IMR-90 (cell line): Measurements from ENCODE around the gene SPON1. TPM values are rescaled to one million over a fixed set of nuclear protein-coding genes. Genes with fewer than 3 reads are reported as not detected.

Source experiments
- ATAC-seq: fragments of 200-7000 bp; cut with Tn5 transposase; 2 replicates; pipeline ENCODE4 v1.9.1; 2020; ENCODE audit warnings: low read depth, mild to moderate bottlenecking, moderate library complexity
- BruUV-seq: library from RNA; stranded (reverse); fragments of 400-500 nt; replicated peaks from 2 replicates; lab custom pipeline; 2021; lab: Mats Ljungman, UMichigan
- CTCF ChIA-PET: fragments of 300-600 bp; formaldehyde crosslinking; extraction: SDS; loops from one replicate; lab custom pipeline; 2021; ENCODE audit warnings: antibody characterized with exemption; lab: Yijun Ruan, JAX
- POLR2A ChIA-PET: fragments of 300-600 bp; sonication (Branson Sonifier 250); formaldehyde crosslinking; loops from one replicate; lab custom pipeline; 2022; ENCODE audit warnings: antibody characterized with exemption; ENCODE audit not compliant: unreplicated experiment; lab: Charles Lee
- DNase-seq: peaks from one replicate; pipeline ENCODE4 v3.0.0; 2013
- H2AFZ ChIP-seq: replicated peaks from 2 replicates; pipeline ENCODE3; 2013; ENCODE audit warnings: low read length, mild to moderate bottlenecking; ENCODE audit not compliant: poor library complexity
- H2AK5ac ChIP-seq: 2 replicates; pipeline ENCODE4 v1.6.1; 2013; ENCODE audit warnings: low read depth, low read length, inconsistent platforms
- H2AK9ac ChIP-seq: replicated peaks from 2 replicates; pipeline ENCODE3; 2013; ENCODE audit warnings: mild to moderate bottlenecking, low read depth, low read length, moderate library complexity; ENCODE audit not compliant: poor library complexity
- H2BK120ac ChIP-seq: 2 replicates; pipeline ENCODE4 v1.6.1; 2013; ENCODE audit warnings: low read depth, low read length, inconsistent platforms
- H2BK15ac ChIP-seq: 3 replicates; pipeline ENCODE4 v1.6.1; 2013; ENCODE audit warnings: low read depth, low read length, inconsistent platforms
- H2BK20ac ChIP-seq: 2 replicates; pipeline ENCODE4 v1.6.1; 2013; ENCODE audit warnings: low read depth, mild to moderate bottlenecking, inconsistent platforms, low read length, moderate library complexity
- H2BK5ac ChIP-seq: 2 replicates; pipeline ENCODE4 v1.6.1; 2013; ENCODE audit warnings: mild to moderate bottlenecking, low read depth, low read length, inconsistent platforms; ENCODE audit not compliant: poor library complexity, severe bottlenecking
- H3K14ac ChIP-seq: replicated peaks from 2 replicates; pipeline ENCODE4 v1.6.1; 2013; ENCODE audit warnings: low read depth, low read length, inconsistent platforms
- H3K18ac ChIP-seq: 2 replicates; pipeline ENCODE4 v1.6.1; 2013; ENCODE audit warnings: low read depth, low read length, control low read depth
- H3K23ac ChIP-seq: 2 replicates; pipeline ENCODE4 v1.6.1; 2013; ENCODE audit warnings: low read depth, low read length, inconsistent platforms
- H3K27ac ChIP-seq: 2 replicates; pipeline ENCODE4 v1.5.1; 2013; ENCODE audit warnings: mild to moderate bottlenecking, control low read depth, low read length; ENCODE audit not compliant: insufficient read depth
- H3K27me3 ChIP-seq: 2 replicates; pipeline ENCODE4 v1.6.1; 2013; ENCODE audit warnings: low read length; ENCODE audit not compliant: control insufficient read depth, insufficient read depth
- H3K36me3 ChIP-seq: 2 replicates; pipeline ENCODE4 v1.6.1; 2013; ENCODE audit warnings: low read length, mixed read lengths; ENCODE audit not compliant: control insufficient read depth, insufficient read depth
- H3K4ac ChIP-seq: 2 replicates; pipeline ENCODE4 v1.6.1; 2013; ENCODE audit warnings: low read depth, low read length, inconsistent platforms
- H3K4me1 ChIP-seq: 2 replicates; pipeline ENCODE4 v1.6.1; 2013; ENCODE audit warnings: low read length, mixed read lengths; ENCODE audit not compliant: control insufficient read depth, insufficient read depth
- H3K4me2 ChIP-seq: 2 replicates; pipeline ENCODE4 v1.6.1; 2013; ENCODE audit warnings: low read depth, mild to moderate bottlenecking, control low read depth, low read length, moderate library complexity
- H3K4me3 ChIP-seq: 2 replicates; pipeline ENCODE4 v1.5.1; 2013; ENCODE audit warnings: low read depth, mild to moderate bottlenecking, control low read depth, low read length, moderate library complexity; ENCODE audit not compliant: insufficient read depth
- H3K56ac ChIP-seq: 2 replicates; pipeline ENCODE4 v1.6.1; 2013; ENCODE audit warnings: low read length, inconsistent platforms; ENCODE audit not compliant: insufficient read depth; ENCODE audit errors: extremely low read depth
- H3K79me1 ChIP-seq, 2 experiments: 2 replicates each; pipeline ENCODE4 v1.6.1; 2013; ENCODE audit warnings: low read length in 2 of 2, inconsistent platforms in 1 of 2, low read depth in 1 of 2
- H3K9ac ChIP-seq: 2 replicates; pipeline ENCODE4 v1.6.1; 2013; ENCODE audit warnings: low read depth, low read length, control low read depth
- H3K9me1 ChIP-seq: 2 replicates; pipeline ENCODE4 v1.6.1; 2013; ENCODE audit warnings: low read length, inconsistent platforms; ENCODE audit not compliant: insufficient read depth
- H3K9me3 ChIP-seq: 2 replicates; pipeline ENCODE4 v1.6.1; 2013; ENCODE audit warnings: low read length; ENCODE audit not compliant: control insufficient read depth, insufficient read depth
- H4K20me1 ChIP-seq: 2 replicates; pipeline ENCODE4 v1.6.1; 2013; ENCODE audit warnings: low read length, inconsistent platforms; ENCODE audit not compliant: insufficient read depth
- H4K5ac ChIP-seq: 2 replicates; pipeline ENCODE4 v1.6.1; 2013; ENCODE audit warnings: mild to moderate bottlenecking, low read depth, low read length, control low read depth
- H4K8ac ChIP-seq, 2 experiments: 2 replicates each; pipeline ENCODE4 v1.6.1; 2013; ENCODE audit warnings: low read depth in 2 of 2, low read length in 2 of 2, control low read depth in 1 of 2, inconsistent platforms in 1 of 2
- H4K91ac ChIP-seq: 2 replicates; pipeline ENCODE4 v1.6.1; 2013; ENCODE audit warnings: low read depth, low read length, inconsistent platforms; ENCODE audit not compliant: insufficient read depth
- FOS ChIP-seq: fragments of 150-350 bp; IDR thresholded peaks from 2 replicates; pipeline ENCODE4 v1.6.1; 2016; ENCODE audit warnings: low read depth, low read length
- USF2 ChIP-seq: fragments of 150-350 bp; IDR thresholded peaks from 2 replicates; pipeline ENCODE4 v1.6.1; 2017; ENCODE audit warnings: mild to moderate bottlenecking, antibody characterized with exemption, low read length, low read depth
- WGBS, 2 experiments: methylation state at CpG; one replicate each; pipeline versions ENCODE4 v1.1.5 to v1.1.7; 2013; ENCODE audit warnings: missing lambda C conversion rate in 2 of 2; ENCODE audit not compliant: insufficient read length in 1 of 2; ENCODE audit errors: extremely low coverage in 2 of 2; 5-methylcytosine and 5-hydroxymethylcytosine counted together
- dilution Hi-C: fragments of 300-500 bp; cut with HindIII; formaldehyde crosslinking; loops from one replicate; pipeline ENCODE4 v1.14.3; 2018; ENCODE audit warnings: low sequenced_read_pairs; ENCODE audit not compliant: unreplicated experiment
- in situ Hi-C: fragments of 300-500 bp; cut with MboI; formaldehyde crosslinking; loops from 3 replicates; pipeline ENCODE4 v1.14.3; 2019; ENCODE audit warnings: low sequenced_read_pairs, inconsistent platforms, mixed read lengths
- intact Hi-C: fragments of 100-400 bp; cut with micrococcal nuclease; formaldehyde crosslinking; loops from 2 replicates; pipeline ENCODE4 v1.10.0; 2022
- polyA plus RNA-seq, 3 experiments: library from polyadenylated mRNA; depleted of rRNA; stranded (reverse); fragments of >200 nt; gene quantifications; 2 replicates each; pipeline ENCODE4 v1.2.3, GENCODE V29; 2012; ENCODE audit warnings: low replicate concordance in 1 of 3
- total RNA-seq: library from RNA; depleted of rRNA; stranded (reverse); fragments of >200 nt; gene quantifications from 2 replicates; pipeline ENCODE4 v1.2.3, GENCODE V29; 2012

SPON1 gene
- total and polyA plus RNA-seq, 2 of the 4 experiments (the other 2 are of a cell fraction), result 0.62 to 0.72 TPM

GRCh38 chr11:13923716-13924650, 38.5 kb upstream of the SPON1 start:
- H3K4me1 ChIP-seq, result no peaks in the 10 kb centered on the region
- H3K56ac ChIP-seq, result no peak overlapping the region
- no peak overlapping the region for H2BK5ac ChIP-seq
- no TSS peak for BruUV-seq
- dilution Hi-C loops (no loop called here), in situ Hi-C loops (no loop called here), intact Hi-C loops (no loop called here)
- H3K9ac ChIP-seq, result no peak overlapping the region
- H4K20me1 ChIP-seq, result no peaks in the 10 kb centered on the region
- H2AFZ ChIP-seq, result no peak overlapping the region
- H3K4ac ChIP-seq, result no peak overlapping the region
- H3K27ac ChIP-seq, result no peak overlapping the region
- DNase-seq (no peak), ATAC-seq (no peak)
- TF ChIP-seq FOS, result no peak
- TF ChIP-seq USF2, result no peak
- no peak overlapping the region for H2BK120ac ChIP-seq
- H4K8ac ChIP-seq, result no peak overlapping the region
- peaks cover 7% of the 10 kb centered on the region for H3K27me3 ChIP-seq
- H3K36me3 ChIP-seq, result no peaks in the 10 kb centered on the region
- no peak overlapping the region for H3K4me2 ChIP-seq
- ChIA-PET POLR2A (no interaction called here), CTCF (no interaction called here)
- H2AK5ac ChIP-seq, result no peak overlapping the region
- H3K4me3 ChIP-seq, result no peak overlapping the region
- H3K9me3 ChIP-seq, result no peaks in the 10 kb centered on the region
- H3K14ac ChIP-seq, result no peak overlapping the region
- H2AK9ac ChIP-seq, result no peak overlapping the region
- H3K9me1 ChIP-seq, result no peaks in the 10 kb centered on the region
- H4K5ac ChIP-seq, result no peak overlapping the region
- H4K91ac ChIP-seq, result no peak overlapping the region
- no CpG with 5 or more reads among the region's 8 CpGs for WGBS, 2 experiments
- no peak overlapping the region for H3K18ac ChIP-seq
- H2BK15ac ChIP-seq, result no peak overlapping the region
- no peaks in the 10 kb centered on the region for H3K79me1 ChIP-seq
- H2BK20ac ChIP-seq, result no peak overlapping the region
- H3K23ac ChIP-seq, result no peak overlapping the region
